ENCODE measurements around the gene DNAH2.

DNA sequence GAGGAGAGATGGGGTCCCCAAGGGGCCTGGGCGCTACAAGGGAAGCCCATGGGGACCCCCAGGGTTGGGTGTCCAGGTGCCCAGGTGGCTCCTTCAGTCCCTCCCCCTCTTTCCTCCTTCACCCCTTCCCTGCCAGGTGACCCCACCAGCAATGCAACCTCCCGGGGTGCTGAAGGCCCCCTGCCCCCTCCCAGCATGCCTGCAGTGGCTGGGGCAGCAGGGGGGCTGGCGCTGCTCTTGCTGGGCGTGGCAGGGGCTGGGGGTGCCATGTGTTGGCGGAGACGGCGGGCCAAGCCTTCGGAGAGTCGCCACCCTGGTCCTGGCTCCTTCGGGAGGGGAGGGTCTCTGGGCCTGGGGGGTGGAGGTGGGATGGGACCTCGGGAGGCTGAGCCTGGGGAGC, 8.5 kb upstream of the DNAH2 start:
- TF ChIP-seq, protein P1, sequence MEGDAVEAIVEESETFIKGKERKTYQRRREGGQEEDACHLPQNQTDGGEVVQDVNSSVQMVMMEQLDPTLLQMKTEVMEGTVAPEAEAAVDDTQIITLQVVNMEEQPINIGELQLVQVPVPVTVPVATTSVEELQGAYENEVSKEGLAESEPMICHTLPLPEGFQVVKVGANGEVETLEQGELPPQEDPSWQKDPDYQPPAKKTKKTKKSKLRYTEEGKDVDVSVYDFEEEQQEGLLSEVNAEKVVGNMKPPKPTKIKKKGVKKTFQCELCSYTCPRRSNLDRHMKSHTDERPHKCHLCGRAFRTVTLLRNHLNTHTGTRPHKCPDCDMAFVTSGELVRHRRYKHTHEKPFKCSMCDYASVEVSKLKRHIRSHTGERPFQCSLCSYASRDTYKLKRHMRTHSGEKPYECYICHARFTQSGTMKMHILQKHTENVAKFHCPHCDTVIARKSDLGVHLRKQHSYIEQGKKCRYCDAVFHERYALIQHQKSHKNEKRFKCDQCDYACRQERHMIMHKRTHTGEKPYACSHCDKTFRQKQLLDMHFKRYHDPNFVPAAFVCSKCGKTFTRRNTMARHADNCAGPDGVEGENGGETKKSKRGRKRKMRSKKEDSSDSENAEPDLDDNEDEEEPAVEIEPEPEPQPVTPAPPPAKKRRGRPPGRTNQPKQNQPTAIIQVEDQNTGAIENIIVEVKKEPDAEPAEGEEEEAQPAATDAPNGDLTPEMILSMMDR (IDR thresholded peaks at IDR 0.05; ENCODE audit: poor library complexity, severe bottlenecking), result no peak
- no peak for TF ChIP-seq SMC3 (conservative IDR thresholded peaks at IDR 0.05; ENCODE audit: poor library complexity)
- TF ChIP-seq EZH2 (IDR thresholded peaks at IDR 0.05; ENCODE audit: borderline replicate concordance, insufficient read depth, low read length, poor library complexity, severe bottlenecking), result no peak
